RWPE2 (cell line): ENCODE results near the gene PCGF3.
"Not testable (repeated sequence)": the region's sequence is repeated elsewhere in the genome, so short reads cannot be mapped to it uniquely, and the experiment has no call there.

Source experiments
- ATAC-seq: fragments of 200-7000 bp; cut with Tn5 transposase; 3 replicates; pipeline ENCODE4 v1.9.1; 2021; ENCODE audit warnings: low read depth
- DNase-seq: peaks from one replicate; pipeline ENCODE4 v3.0.0-alpha.2; 2020; ENCODE audit warnings: low spot score
- H3K27ac ChIP-seq: fragments of 450-650 bp; 2 replicates; pipeline ENCODE4 v1.5.1; 2017; ENCODE audit warnings: mild to moderate bottlenecking; ENCODE audit not compliant: poor library complexity, severe bottlenecking
- H3K27me3 ChIP-seq: fragments of 250-450 bp; sonication (Bioruptor Pico); 2 replicates; pipeline ENCODE4 v1.5.1; 2021; ENCODE audit warnings: mild to moderate bottlenecking, moderate library complexity; ENCODE audit not compliant: insufficient read depth, poor library complexity, severe bottlenecking
- H3K36me3 ChIP-seq: fragments of 250-450 bp; sonication (Bioruptor Pico); 2 replicates; pipeline ENCODE4 v1.5.1; 2020; ENCODE audit warnings: low read depth, mild to moderate bottlenecking, moderate library complexity
- H3K4me1 ChIP-seq: fragments of 250-450 bp; sonication (Bioruptor Pico); 2 replicates; pipeline ENCODE4 v1.5.1; 2021; ENCODE audit warnings: mild to moderate bottlenecking, moderate library complexity; ENCODE audit not compliant: insufficient read depth, poor library complexity, severe bottlenecking
- H3K4me3 ChIP-seq: fragments of 250-450 bp; sonication (Bioruptor Pico); 2 replicates; pipeline ENCODE4 v1.5.1; 2021; ENCODE audit warnings: mild to moderate bottlenecking, moderate library complexity; ENCODE audit not compliant: severe bottlenecking
- H3K9me3 ChIP-seq: fragments of 250-450 bp; sonication (Bioruptor Pico); 2 replicates; pipeline ENCODE4 v1.5.1; 2021; ENCODE audit warnings: mild to moderate bottlenecking, moderate library complexity; ENCODE audit not compliant: severe bottlenecking
- TF ChIP-seq, protein P1 (sequence below): fragments of 450-650 bp; IDR thresholded peaks from one replicate; pipeline ENCODE4 v1.5.1; 2017; ENCODE audit warnings: mild to moderate bottlenecking, moderate library complexity; ENCODE audit not compliant: poor library complexity, severe bottlenecking

PCGF3 gene

GRCh38 chr4:665381-665750, 40.3 kb upstream of the PCGF3 start:
- DNase-seq = no peak
- Histone ChIP-seq H3K4me3 (no peak overlapping the region), H3K27me3 (no peaks in the 10 kb centered on the region), H3K27ac (no peak overlapping the region), H3K4me1 (no peaks in the 10 kb centered on the region), H3K36me3 (no peaks in the 10 kb centered on the region), H3K9me3 (no peaks in the 10 kb centered on the region)
- no peak for ATAC-seq
- TF ChIP-seq, protein P1, sequence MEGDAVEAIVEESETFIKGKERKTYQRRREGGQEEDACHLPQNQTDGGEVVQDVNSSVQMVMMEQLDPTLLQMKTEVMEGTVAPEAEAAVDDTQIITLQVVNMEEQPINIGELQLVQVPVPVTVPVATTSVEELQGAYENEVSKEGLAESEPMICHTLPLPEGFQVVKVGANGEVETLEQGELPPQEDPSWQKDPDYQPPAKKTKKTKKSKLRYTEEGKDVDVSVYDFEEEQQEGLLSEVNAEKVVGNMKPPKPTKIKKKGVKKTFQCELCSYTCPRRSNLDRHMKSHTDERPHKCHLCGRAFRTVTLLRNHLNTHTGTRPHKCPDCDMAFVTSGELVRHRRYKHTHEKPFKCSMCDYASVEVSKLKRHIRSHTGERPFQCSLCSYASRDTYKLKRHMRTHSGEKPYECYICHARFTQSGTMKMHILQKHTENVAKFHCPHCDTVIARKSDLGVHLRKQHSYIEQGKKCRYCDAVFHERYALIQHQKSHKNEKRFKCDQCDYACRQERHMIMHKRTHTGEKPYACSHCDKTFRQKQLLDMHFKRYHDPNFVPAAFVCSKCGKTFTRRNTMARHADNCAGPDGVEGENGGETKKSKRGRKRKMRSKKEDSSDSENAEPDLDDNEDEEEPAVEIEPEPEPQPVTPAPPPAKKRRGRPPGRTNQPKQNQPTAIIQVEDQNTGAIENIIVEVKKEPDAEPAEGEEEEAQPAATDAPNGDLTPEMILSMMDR = no peak

GRCh38 chr4:665751-666435, 39.7 kb upstream of the PCGF3 start:
- no peaks in the 10 kb centered on the region for H3K9me3 ChIP-seq
- no peak overlapping the region for H3K4me3 ChIP-seq
- no peaks in the 10 kb centered on the region for H3K4me1 ChIP-seq
- ATAC-seq = peak; percentile 7; the same call in 1 of the 3 replicates
- TF ChIP-seq, protein P1 = no peak
- DNase-seq = no peak
- no peak overlapping the region for H3K27ac ChIP-seq
- peaks cover 4% of the 10 kb centered on the region; the same call in 1 of the 2 replicates for H3K36me3 ChIP-seq
- H3K27me3 ChIP-seq = no peaks in the 10 kb centered on the region

- TF ChIP-seq, protein P1 = no peak
- DNase-seq (no peak), ATAC-seq (no peak)
Observed at GRCh38 chr4:666436-666810, 39.2 kb upstream of the PCGF3 start.

DNA sequence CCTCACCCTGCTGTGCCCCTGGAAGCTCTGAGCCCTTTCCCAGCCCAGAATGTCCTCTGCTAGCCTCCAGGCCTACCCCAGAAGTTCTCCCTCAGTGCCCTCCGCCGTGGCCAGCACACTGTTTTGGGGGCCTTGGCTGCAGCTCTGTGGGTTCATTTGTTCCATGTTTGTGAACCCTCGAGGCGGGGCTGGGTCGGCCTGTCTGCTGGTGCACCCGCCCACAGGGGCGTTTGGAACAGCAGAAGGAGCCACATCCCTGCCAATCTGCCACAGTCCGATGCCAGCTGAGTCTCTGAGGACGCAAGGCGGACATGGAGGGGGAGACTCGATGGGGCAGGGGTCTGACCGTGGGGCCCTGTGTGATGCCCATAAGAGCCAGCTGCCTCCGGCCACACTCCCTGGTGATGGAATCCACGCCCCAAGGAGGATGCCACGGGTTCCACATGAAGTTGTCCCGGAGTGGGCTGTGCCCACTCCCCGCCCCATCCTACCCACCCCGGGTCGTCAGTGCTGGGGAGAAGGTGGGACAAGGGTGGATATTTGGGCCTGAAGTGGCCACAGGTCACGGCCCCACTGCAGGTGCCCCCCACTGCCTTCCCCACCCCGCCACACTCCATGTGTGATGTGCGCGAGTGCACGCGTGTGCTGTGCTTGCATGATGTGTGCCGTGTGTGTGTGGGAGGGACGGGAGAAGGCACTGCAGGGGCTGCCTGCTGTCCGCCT, 38.6 kb upstream of the PCGF3 start:
- Histone ChIP-seq H3K9me3 (no peaks in the 10 kb centered on the region), H3K27ac (no peak overlapping the region), H3K4me1 (no peaks in the 10 kb centered on the region), H3K36me3 (peaks cover 12% of the 10 kb centered on the region), H3K27me3 (no peaks in the 10 kb centered on the region), H3K4me3 (no peak overlapping the region)
- ATAC-seq = no peak
- TF ChIP-seq, protein P1 = no peak
- no peak for DNase-seq

More at GRCh38 chr4:666436-666810, 39.2 kb upstream of the PCGF3 start:
- Histone ChIP-seq H3K27ac (no peak overlapping the region), H3K27me3 (no peaks in the 10 kb centered on the region), H3K9me3 (no peaks in the 10 kb centered on the region), H3K4me3 (no peak overlapping the region), H3K4me1 (no peaks in the 10 kb centered on the region), H3K36me3 (peaks cover 7% of the 10 kb centered on the region; the same call in 1 of the 2 replicates)

DNA sequence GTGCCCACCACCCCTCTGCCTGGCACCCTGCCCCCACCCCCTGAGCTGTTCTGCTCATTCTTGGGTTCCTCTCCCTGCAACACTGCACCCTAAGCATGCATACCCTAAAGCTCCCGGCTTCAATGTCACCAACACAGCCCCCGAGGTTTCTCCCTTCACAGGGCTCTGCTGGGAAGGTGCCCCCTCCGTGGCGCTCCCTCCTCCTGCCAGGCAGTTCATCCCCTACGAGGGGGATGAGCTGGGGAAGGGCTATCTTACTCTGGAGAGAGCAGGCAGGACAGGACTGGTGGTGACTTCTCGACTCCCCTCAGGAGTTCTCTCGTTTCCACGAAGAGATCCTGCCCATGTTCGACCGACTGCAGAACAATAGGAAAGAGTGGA, 38.1 kb upstream of the PCGF3 start:
- no peak for DNase-seq
- Histone ChIP-seq H3K27me3 (no peaks in the 10 kb centered on the region), H3K4me3 (no peak overlapping the region), H3K4me1 (no peaks in the 10 kb centered on the region), H3K36me3 (peaks cover 18% of the 10 kb centered on the region), H3K9me3 (no peaks in the 10 kb centered on the region), H3K27ac (no peak overlapping the region)
- TF ChIP-seq, protein P1 = no peak
- ATAC-seq = no peak

DNA sequence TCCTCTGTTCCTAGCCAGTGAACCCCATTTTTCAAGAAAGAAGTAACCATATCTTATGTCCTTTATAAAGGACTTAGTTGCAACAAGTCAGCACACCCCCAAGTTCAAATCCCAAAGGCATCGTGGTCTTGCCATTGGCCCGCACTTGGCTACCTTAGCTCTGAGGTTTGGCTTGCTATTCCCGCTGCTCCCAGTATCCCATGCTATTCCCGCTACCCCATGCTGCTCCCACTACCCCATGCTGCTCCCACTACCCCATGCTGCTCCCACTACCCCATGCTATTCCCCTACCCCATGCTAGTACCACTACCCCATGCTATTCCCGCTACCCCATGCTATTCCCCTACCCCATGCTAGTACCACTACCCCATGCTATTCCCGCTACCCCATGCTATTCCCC, 37.4 kb upstream of the PCGF3 start:
- H3K36me3 ChIP-seq = peaks cover 25% of the 10 kb centered on the region
- not testable (repeated sequence) for H3K9me3 ChIP-seq, H3K27me3 ChIP-seq, H3K27ac ChIP-seq, H3K4me1 ChIP-seq, H3K4me3 ChIP-seq, DNase-seq, ATAC-seq
